GM21367 (cell line): ENCODE results near the gene PPP4R1.

Experiments used
- ATAC-seq: cut with Tn5 transposase; IDR thresholded peaks from one replicate; pipeline ENCODE4 v1.9.1; 2021; ENCODE audit not compliant: unreplicated experiment

The PPP4R1 gene

DNA sequence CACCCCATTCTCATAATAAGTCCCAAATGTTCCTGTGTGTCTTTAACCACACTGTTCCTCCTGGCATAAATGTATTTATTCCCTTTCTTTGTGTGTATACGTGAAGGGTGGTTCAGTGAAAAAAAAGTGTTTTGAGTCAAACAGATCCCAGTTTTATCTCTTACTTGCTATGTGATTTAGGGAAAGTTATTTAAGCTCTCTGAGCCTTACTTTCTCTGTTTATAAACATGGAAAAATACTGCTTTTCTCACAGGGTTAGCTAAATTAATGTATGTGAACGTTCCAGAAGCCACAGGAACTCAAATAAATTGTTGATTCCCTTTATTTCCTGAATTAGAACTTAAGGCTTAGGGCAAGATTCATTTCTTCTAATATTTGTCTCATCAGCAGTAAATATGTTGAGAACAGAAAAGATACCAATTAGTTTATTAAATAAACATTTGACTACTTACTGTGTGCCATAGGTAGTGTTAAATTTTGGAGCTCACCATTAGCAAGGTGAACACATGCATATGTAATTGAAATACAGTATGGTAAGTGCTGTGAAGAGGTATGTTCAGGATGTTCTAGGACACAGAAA, 105.8 kb downstream of the PPP4R1 start:
- ATAC-seq, result no peak

GRCh38 chr18:9507565-9508088, 106.7 kb downstream of the PPP4R1 start:
- ATAC-seq, result no peak

DNA sequence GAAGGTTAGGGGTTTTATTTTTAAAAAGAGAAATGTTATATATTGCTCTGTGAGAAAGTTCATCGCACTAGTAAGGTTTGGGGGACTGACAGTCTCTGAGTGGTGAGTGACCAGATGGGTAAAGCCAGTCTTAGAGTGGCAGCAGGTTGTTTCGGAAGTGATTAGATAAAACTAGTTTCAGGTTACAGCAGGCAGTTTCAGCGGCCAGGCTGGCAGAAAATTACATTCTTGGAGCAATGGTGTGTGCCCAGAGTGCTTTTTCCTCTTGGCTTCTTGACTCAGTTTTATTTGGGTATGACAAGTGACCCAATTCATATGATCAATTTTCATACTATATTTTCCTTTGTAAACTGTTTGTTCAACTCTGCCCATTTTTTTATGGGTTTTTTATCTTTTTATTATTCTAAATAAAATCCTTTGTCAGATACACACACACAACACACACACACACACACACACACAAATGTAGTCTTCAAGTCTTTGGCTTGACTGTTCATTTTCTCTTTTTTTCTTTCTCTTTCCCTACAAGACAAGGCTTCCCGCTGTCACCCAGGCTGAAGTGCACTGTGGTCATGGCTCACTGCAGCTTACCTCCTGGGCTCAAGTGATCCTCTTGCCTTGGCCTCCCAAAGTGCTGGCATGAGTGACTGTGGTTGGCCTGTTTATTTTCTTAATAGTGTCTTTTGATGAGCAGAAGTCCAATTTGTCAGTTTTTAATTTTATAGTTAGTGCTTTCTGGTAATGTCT, 108.1 kb downstream of the PPP4R1 start:
- no peak for ATAC-seq
